Neuronal stem cell (in vitro differentiated cells): Measurements from ENCODE around the gene CD80.

Experiments used
- DNase-seq: peaks from one replicate; pipeline ENCODE4 v3.0.0-alpha.2; 2013; ENCODE audit warnings: low spot score
- H2AFZ ChIP-seq: one replicate; pipeline ENCODE4 v1.6.1; 2013; ENCODE audit warnings: mild to moderate bottlenecking, low read length, inconsistent platforms
- H2AK5ac ChIP-seq: 2 replicates; pipeline ENCODE4 v1.6.1; 2013; ENCODE audit warnings: low read depth, mild to moderate bottlenecking, inconsistent platforms, low read length, moderate library complexity, mixed read lengths
- H2BK120ac ChIP-seq: 2 replicates; pipeline ENCODE4 v1.6.1; 2013; ENCODE audit warnings: low read depth, mild to moderate bottlenecking, inconsistent platforms, low read length, moderate library complexity, mixed read lengths
- H2BK12ac ChIP-seq: one replicate; pipeline ENCODE4 v1.6.1; 2013; ENCODE audit warnings: low read length, inconsistent platforms
- H2BK15ac ChIP-seq: 2 replicates; pipeline ENCODE4 v1.6.1; 2013; ENCODE audit warnings: mild to moderate bottlenecking, low read length, inconsistent platforms, mixed read lengths
- H2BK5ac ChIP-seq: one replicate; pipeline ENCODE4 v1.6.1; 2013; ENCODE audit warnings: inconsistent platforms, mild to moderate bottlenecking, low read length, moderate library complexity
- H3K14ac ChIP-seq: one replicate; pipeline ENCODE4 v1.6.1; 2013; ENCODE audit warnings: low read length, inconsistent platforms
- H3K18ac ChIP-seq: 2 replicates; pipeline ENCODE4 v1.6.1; 2013; ENCODE audit warnings: low read length, inconsistent platforms
- H3K23ac ChIP-seq: 2 replicates; pipeline ENCODE4 v1.6.1; 2013; ENCODE audit warnings: low read depth, mild to moderate bottlenecking, mixed read lengths, low read length, inconsistent platforms; ENCODE audit not compliant: poor library complexity
- H3K27ac ChIP-seq: replicated peaks from 3 replicates; pipeline ENCODE4 v1.5.1; 2013; ENCODE audit warnings: low read length, inconsistent platforms
- H3K27me3 ChIP-seq, 3 experiments: 2 replicates each; pipeline ENCODE4 v1.6.1; 2013; ENCODE audit warnings: low read length in 3 of 3, mild to moderate bottlenecking in 2 of 3, inconsistent platforms in 1 of 3, low read depth in 1 of 3, mixed read lengths in 1 of 3, moderate library complexity in 1 of 3; ENCODE audit not compliant: control insufficient read depth in 3 of 3, insufficient read depth in 3 of 3
- H3K36me3 ChIP-seq, 2 donors: replicated peaks in 1 of 2; 2 replicates each; pipeline ENCODE4 v1.6.1; 2013; ENCODE audit warnings: low read length in 2 of 2; ENCODE audit not compliant: control insufficient read depth in 2 of 2, insufficient read depth in 2 of 2
- H3K4ac ChIP-seq: 2 replicates; pipeline ENCODE4 v1.6.1; 2013; ENCODE audit warnings: inconsistent platforms, mild to moderate bottlenecking, low read length, moderate library complexity
- H3K4me1 ChIP-seq, 2 donors: 1 replicate in 1 of 2; 2 replicates in 1 of 2; pipeline ENCODE4 v1.6.1; 2013; ENCODE audit warnings: low read length in 2 of 2, low read depth in 1 of 2; ENCODE audit not compliant: control insufficient read depth in 2 of 2, insufficient read depth in 1 of 2
- H3K4me2 ChIP-seq: one replicate; pipeline ENCODE4 v1.6.1; 2013; ENCODE audit warnings: mild to moderate bottlenecking, low read length, inconsistent platforms; ENCODE audit not compliant: insufficient read depth, poor library complexity, severe bottlenecking
- H3K4me3 ChIP-seq, 2 donors: 2 replicates each; pipeline ENCODE4 v1.5.1; 2013; ENCODE audit warnings: low read length in 2 of 2, mild to moderate bottlenecking in 2 of 2, inconsistent platforms in 1 of 2, moderate library complexity in 1 of 2
- H3K79me1 ChIP-seq: one replicate; pipeline ENCODE4 v1.6.1; 2013; ENCODE audit warnings: low read depth, mild to moderate bottlenecking, inconsistent platforms, low read length, moderate library complexity
- H3K9ac ChIP-seq: one replicate; pipeline ENCODE4 v1.6.1; 2013; ENCODE audit warnings: mild to moderate bottlenecking, low read depth, low read length, inconsistent platforms; ENCODE audit not compliant: poor library complexity
- H3K9me3 ChIP-seq, 2 donors: replicated peaks in 1 of 2; 2 replicates each; pipeline versions ENCODE3 to v1.6.1; 2013; ENCODE audit warnings: low read length in 2 of 2, mild to moderate bottlenecking in 2 of 2, inconsistent platforms in 1 of 2, low read depth in 1 of 2, mixed read lengths in 1 of 2, moderate library complexity in 1 of 2; ENCODE audit not compliant: control insufficient read depth in 2 of 2, insufficient read depth in 1 of 2
- H4K8ac ChIP-seq: one replicate; pipeline ENCODE4 v1.6.1; 2013; ENCODE audit warnings: low read depth, mild to moderate bottlenecking, inconsistent platforms, low read length, moderate library complexity
- H4K91ac ChIP-seq: one replicate; pipeline ENCODE4 v1.6.1; 2013; ENCODE audit warnings: low read length, low read depth, mild to moderate bottlenecking, inconsistent platforms; ENCODE audit not compliant: poor library complexity
- WGBS, 2 donors: extraction: QIAGEN DNeasy Blood & Tissue Kit; methylation state at CpG; one replicate each; pipeline ENCODE4 v1.1.7; 2013; ENCODE audit warnings: missing lambda C conversion rate in 2 of 2, mixed read lengths in 1 of 2; ENCODE audit not compliant: insufficient read length in 2 of 2, insufficient replicate concordance in 1 of 2; ENCODE audit errors: extremely low coverage in 2 of 2; 5-methylcytosine and 5-hydroxymethylcytosine counted together

The CD80 gene

GRCh38 chr3:119510690-119511089, 48.7 kb downstream of the CD80 start:
- no peak overlapping the region for H2BK5ac ChIP-seq
- H4K8ac ChIP-seq, result no peak overlapping the region
- no peak overlapping the region for H2BK120ac ChIP-seq
- H3K9ac ChIP-seq, result no peak overlapping the region
- DNase-seq, result no peak
- H2AFZ ChIP-seq, result no peak overlapping the region
- H3K14ac ChIP-seq, result no peak overlapping the region
- H3K4me1 ChIP-seq, result no peaks in the 10 kb centered on the region
- no peaks in the 10 kb centered on the region for H3K79me1 ChIP-seq
- no peak overlapping the region for H3K23ac ChIP-seq
- no peak overlapping the region for H3K4me3 ChIP-seq
- no peak overlapping the region for H4K91ac ChIP-seq
- H2BK12ac ChIP-seq, result no peak overlapping the region
- no peak overlapping the region for H3K18ac ChIP-seq
- H3K4me2 ChIP-seq, result no peak overlapping the region
- H2AK5ac ChIP-seq, result no peak overlapping the region
- no peaks in the 10 kb centered on the region for H3K27me3 ChIP-seq
- no peak overlapping the region for H3K27ac ChIP-seq
- H3K36me3 ChIP-seq, result peaks cover 7 to 93% of the 10 kb centered on the region in 2 donors
- no peak overlapping the region for H3K4ac ChIP-seq
- H3K9me3 ChIP-seq, result no peaks in the 10 kb centered on the region
- H2BK15ac ChIP-seq, result no peak overlapping the region

GRCh38 chr3:119508172-119508845, 51.1 kb downstream of the CD80 start:
- Histone ChIP-seq H4K91ac (no peak overlapping the region), H3K4me2 (no peak overlapping the region), H3K79me1 (no peaks in the 10 kb centered on the region), H3K27me3 (no peaks in the 10 kb centered on the region), H2AK5ac (no peak overlapping the region), H3K18ac (no peak overlapping the region), H3K4ac (no peak overlapping the region), H2BK15ac (no peak overlapping the region), H3K23ac (no peak overlapping the region), H3K27ac (no peak overlapping the region), H4K8ac (no peak overlapping the region), H2AFZ (no peak overlapping the region), H3K14ac (no peak overlapping the region), H2BK12ac (no peak overlapping the region), H2BK120ac (no peak overlapping the region), H3K9ac (no peak overlapping the region), H2BK5ac (no peak overlapping the region), H3K36me3 (peaks cover 8 to 92% of the 10 kb centered on the region in 2 donors), H3K4me3 (no peak overlapping the region), H3K9me3 (no peaks in the 10 kb centered on the region), H3K4me1 (no peaks in the 10 kb centered on the region)
- WGBS, 2 donors, result no CpG with 5 or more reads among the region's 1 CpG
- no peak for DNase-seq

- no peak overlapping the region for H2BK15ac ChIP-seq
- WGBS, 2 donors, result no CpG with 5 or more reads among the region's 2 CpGs
- no peak for DNase-seq
- H3K27me3 ChIP-seq, result no peaks in the 10 kb centered on the region
- no peak overlapping the region for H3K14ac ChIP-seq
- no peak overlapping the region for H3K9ac ChIP-seq
- no peak overlapping the region for H2AK5ac ChIP-seq
- no peaks in the 10 kb centered on the region for H3K9me3 ChIP-seq
- no peak overlapping the region for H3K27ac ChIP-seq
- H4K91ac ChIP-seq, result no peak overlapping the region
- H2AFZ ChIP-seq, result no peak overlapping the region
- peaks cover 8 to 93% of the 10 kb centered on the region in 2 donors for H3K36me3 ChIP-seq
- H2BK12ac ChIP-seq, result no peak overlapping the region
- no peak overlapping the region for H3K4me3 ChIP-seq
- no peak overlapping the region for H4K8ac ChIP-seq
- H2BK5ac ChIP-seq, result no peak overlapping the region
- no peaks in the 10 kb centered on the region for H3K4me1 ChIP-seq
- H3K4ac ChIP-seq, result no peak overlapping the region
- no peaks in the 10 kb centered on the region for H3K79me1 ChIP-seq
- no peak overlapping the region for H3K23ac ChIP-seq
- H3K4me2 ChIP-seq, result no peak overlapping the region
- no peak overlapping the region for H3K18ac ChIP-seq
- no peak overlapping the region for H2BK120ac ChIP-seq
These were observed 52.0 kb downstream of the CD80 start for GRCh38 chr3:119507404-119507803.

- no peak for DNase-seq
- Histone ChIP-seq H3K9me3 (no peaks in the 10 kb centered on the region), H2AK5ac (no peak overlapping the region), H2BK15ac (no peak overlapping the region), H2AFZ (no peak overlapping the region), H4K91ac (no peak overlapping the region), H3K18ac (no peak overlapping the region), H3K4ac (no peak overlapping the region), H3K79me1 (no peaks in the 10 kb centered on the region), H3K4me1 (no peaks in the 10 kb centered on the region), H2BK5ac (no peak overlapping the region), H3K36me3 (peaks cover 8 to 92% of the 10 kb centered on the region in 2 donors), H3K27me3 (no peaks in the 10 kb centered on the region), H4K8ac (no peak overlapping the region), H2BK120ac (no peak overlapping the region), H2BK12ac (no peak overlapping the region), H3K14ac (no peak overlapping the region), H3K4me2 (no peak overlapping the region), H3K9ac (no peak overlapping the region), H3K23ac (no peak overlapping the region), H3K27ac (no peak overlapping the region), H3K4me3 (no peak overlapping the region)
- WGBS, 2 donors, result no CpG with 5 or more reads among the region's 4 CpGs
These were observed 52.8 kb downstream of the CD80 start for GRCh38 chr3:119506631-119507030.
